ENCODE results near the gene CDK10. TPM values are rescaled to one million over a fixed set of nuclear protein-coding genes. Genes with fewer than 3 reads are reported as not detected.
A peak's percentile ranks its signal among the peaks of the same experiment; 100 is the strongest.

CDK10 gene
- total and polyA plus RNA-seq, 9 of the 15 experiments (the other 6 are each of a cell fraction or from before 2014, with no cell fraction given) = 2.0 to 85.1 (median 40.1) TPM

- TF ChIP-seq ZNF280A (IDR thresholded peaks at IDR 0.05; ENCODE audit: low read depth, partially characterized antibody) (no peak), ETV5 (CRISPR knock-in tag; IDR thresholded peaks at IDR 0.05; ENCODE audit: low read depth) (no peak), STAT5A (IDR thresholded peaks at IDR 0.05; ENCODE audit: borderline replicate concordance, low read length) (no peak), NUFIP1 (IDR thresholded peaks at IDR 0.05; ENCODE audit: partially characterized antibody) (no peak), NELFE (IDR thresholded peaks at IDR 0.05; ENCODE audit: insufficient read depth, insufficient read length) (no peak), HEY1 (CRISPR knock-in tag; IDR thresholded peaks at IDR 0.05; ENCODE audit: borderline replicate concordance) (no peak), KLF6 (CRISPR knock-in tag; IDR thresholded peaks at IDR 0.05; ENCODE audit: borderline replicate concordance) (no peak), PCBP2 (IDR thresholded peaks at IDR 0.05; ENCODE audit: low read depth, low read length, poor library complexity, severe bottlenecking) (no peak), ZNF133 (CRISPR knock-in tag; IDR thresholded peaks at IDR 0.05) (no peak), ZNF253 (CRISPR knock-in tag; conservative IDR thresholded peaks at IDR 0.05) (no peak), NFIC (IDR thresholded peaks at IDR 0.05) (no peak), SRF (CRISPR knock-in tag; IDR thresholded peaks at IDR 0.05) (no peak), XRCC3 (IDR thresholded peaks at IDR 0.05) (no peak), HMBOX1 (IDR thresholded peaks at IDR 0.05) (no peak), ARID2 (IDR thresholded peaks at IDR 0.05) (no peak), ATF6 (CRISPR knock-in tag; IDR thresholded peaks at IDR 0.05) (no peak), ZFP36 (IDR thresholded peaks at IDR 0.05; ENCODE audit: low read depth, low read length, partially characterized antibody) (no peak), NCOA1 (IDR thresholded peaks at IDR 0.05; ENCODE audit: low read depth) (no peak), PKNOX1 (IDR thresholded peaks at IDR 0.05) (no peak), THAP7 (CRISPR knock-in tag; IDR thresholded peaks at IDR 0.05) (0 out of 2 replicates have a peak, but pooled peaks have one; percentile 53), CCNT2 (IDR thresholded peaks at IDR 0.05; ENCODE audit: borderline replicate concordance, extremely low read depth, insufficient read length, low read depth, low read length) (peak; percentile 70), DDX20 (tag; IDR thresholded peaks at IDR 0.05; ENCODE audit: low read depth) (no peak)
Observed at GRCh38 chr16:89721546-89722391, 35.3 kb downstream of the CDK10 start (continued).
